Measurements from ENCODE around the gene DHTKD1. TPM values are rescaled to one million over a fixed set of nuclear protein-coding genes. Genes with fewer than 3 reads are reported as not detected.
"Not testable (repeated sequence)": the region's sequence is repeated elsewhere in the genome, so short reads cannot be mapped to it uniquely, and the experiment has no call there.

The DHTKD1 gene
- total RNA-seq, 1 donor from 2014 or later, result 12.6 TPM

- intact Hi-C loops (cut with DNase I), result no loop called here
- no peak overlapping the region for H3K4me3 ChIP-seq
- H3K36me3 ChIP-seq, result peaks cover 58 to 78% of the 10 kb centered on the region in 2 donors
- no peaks in the 10 kb centered on the region for H3K27me3 ChIP-seq
- no peak overlapping the region for H3K27ac ChIP-seq
- H3K4me1 ChIP-seq, result no peaks in the 10 kb centered on the region
- TF ChIP-seq CTCF (IDR thresholded peaks at IDR 0.05), result no peak
- DNase-seq (ENCODE audit: low spot score in 2 of 2), result no peak
- H3K9me3 ChIP-seq, result no peaks in the 10 kb centered on the region
Observed at GRCh38 chr10:12162927-12163326, 94.2 kb downstream of the DHTKD1 start.

GRCh38 chr10:12164085-12164484 is 95.3 kb downstream of the DHTKD1 start:
- H3K4me1 ChIP-seq, result no peaks in the 10 kb centered on the region

GRCh38 chr10:12165036-12165435 is 96.3 kb downstream of the DHTKD1 start:
- Histone ChIP-seq H3K4me3 (no peak overlapping the region), H3K27me3 (no peaks in the 10 kb centered on the region), H3K9me3 (no peaks in the 10 kb centered on the region), H3K36me3 (peaks cover 60 to 83% of the 10 kb centered on the region in 2 donors), H3K27ac (no peak overlapping the region), H3K4me1 (no peaks in the 10 kb centered on the region)
- intact Hi-C loops (cut with DNase I), result no loop called here
- DNase-seq (ENCODE audit: low spot score in 2 of 2), result no peak
- TF ChIP-seq CTCF (IDR thresholded peaks at IDR 0.05), result no peak

More at GRCh38 chr10:12164085-12164484, 95.3 kb downstream of the DHTKD1 start:
- H3K4me3 ChIP-seq, result no peak overlapping the region
- H3K9me3 ChIP-seq, result no peaks in the 10 kb centered on the region
- H3K27me3 ChIP-seq, result no peaks in the 10 kb centered on the region
- peaks cover 59 to 80% of the 10 kb centered on the region in 2 donors for H3K36me3 ChIP-seq
- no peak overlapping the region for H3K27ac ChIP-seq
- no peak for TF ChIP-seq CTCF (IDR thresholded peaks at IDR 0.05)
- DNase-seq (ENCODE audit: low spot score in 2 of 2), result no peak
- intact Hi-C loops (cut with DNase I), result no loop called here

GRCh38 chr10:12165999-12166775 is 97.4 kb downstream of the DHTKD1 start:
- Histone ChIP-seq H3K27ac (no peak overlapping the region), H3K27me3 (no peaks in the 10 kb centered on the region), H3K36me3 (peaks cover 64 to 86% of the 10 kb centered on the region in 2 donors), H3K9me3 (no peaks in the 10 kb centered on the region), H3K4me3 (no peak overlapping the region), H3K4me1 (no peaks in the 10 kb centered on the region)
- DNase-seq (ENCODE audit: low spot score in 2 of 2), result no peak
- intact Hi-C loops (cut with DNase I), result no loop called here
- no peak for TF ChIP-seq CTCF (IDR thresholded peaks at IDR 0.05)

- peaks cover 72 to 97% of the 10 kb centered on the region in 2 donors for H3K36me3 ChIP-seq
- H3K27ac ChIP-seq; DNase-seq (ENCODE audit: low spot score in 2 of 2); H3K4me3 ChIP-seq; H3K9me3 ChIP-seq; H3K4me1 ChIP-seq; H3K27me3 ChIP-seq; intact Hi-C loops (cut with DNase I): not testable (repeated sequence)
Observed at GRCh38 chr10:12171512-12171911, 102.8 kb downstream of the DHTKD1 start.

Other genes with a start within 250 kb of the DHTKD1 start
- gene PROSER2, start 245.6 kb upstream of the DHTKD1 start, total RNA-seq, result 4.8 TPM
- 7.9 TPM for gene UPF2, start 26.1 kb upstream of the DHTKD1 start, total RNA-seq
- 1.9 TPM for gene SEC61A2, start 60.7 kb downstream of the DHTKD1 start, total RNA-seq
- gene NUDT5, start 126.9 kb downstream of the DHTKD1 start, total RNA-seq, result 10.2 TPM
- gene CDC123, start 127.2 kb downstream of the DHTKD1 start, total RNA-seq, result 33.2 TPM

Measured in ascending aorta (tissue), 2 donors.